ENCODE results near the gene ZNF668. TPM values are rescaled to one million over a fixed set of nuclear protein-coding genes. Genes with fewer than 3 reads are reported as not detected.
"Not testable (repeated sequence)": the region's sequence is repeated elsewhere in the genome, so short reads cannot be mapped to it uniquely, and the experiment has no call there.

ZNF668 gene
- total RNA-seq, 2 experiments from 2014 or later: 16.2 to 18.8 TPM

- H3K27me3 Mint-ChIP-seq: no peaks in the 10 kb centered on the region
- DNase-seq (peak; percentile 73), ATAC-seq (peak; percentile 68)
- H3K4me3 Mint-ChIP-seq: peak overlapping the region; percentile 81
- peaks cover 34% of the 10 kb centered on the region for H3K4me1 Mint-ChIP-seq (ENCODE audit: low read depth)
- intact Hi-C loops (cut with micrococcal nuclease): no loop called here
- TF ChIP-seq CTCF (IDR thresholded peaks at IDR 0.05): no peak
- CTCF ChIA-PET: interaction anchor here (1.0 to 1.9 kb wide), 3 partner anchors 33 to 37 kb away, joined by 3 to 9 read pairs (median 5); partner anchors contain the start of genes ZNF646 and ZNF668
- POLR2A ChIA-PET: interaction anchor here (0.9 to 2.8 kb wide), 6 partner anchors 10 to 72 kb away, joined by 3 to 15 read pairs (median 5); partner anchors contain the start of genes FUS, KAT8 and VKORC1
- H3K36me3 Mint-ChIP-seq (ENCODE audit: low read depth): peaks cover 15% of the 10 kb centered on the region
- no peaks in the 10 kb centered on the region for H3K9me3 Mint-ChIP-seq
- peak overlapping the region; percentile 90 for H3K27ac Mint-ChIP-seq
Measured at GRCh38 chr16:31107465-31107867, 33.4 kb upstream of the ZNF668 start.

GRCh38 chr16:31106509-31107464, 32.7 kb upstream of the ZNF668 start:
- Mint-ChIP-seq H3K27me3 (no peaks in the 10 kb centered on the region), H3K4me3 (peak overlapping the region; percentile 81), H3K36me3 (ENCODE audit: low read depth) (peaks cover 14% of the 10 kb centered on the region), H3K9me3 (no peaks in the 10 kb centered on the region), H3K4me1 (ENCODE audit: low read depth) (peaks cover 34% of the 10 kb centered on the region), H3K27ac (peak overlapping the region; percentile 90)
- TF ChIP-seq CTCF (IDR thresholded peaks at IDR 0.05): no peak
- intact Hi-C loops (cut with micrococcal nuclease): no loop called here
- ChIA-PET CTCF (interaction anchor here (1.0 to 1.9 kb wide), 3 partner anchors 33 to 37 kb away, joined by 3 to 9 read pairs (median 5); partner anchors contain the start of genes ZNF646 and ZNF668), POLR2A (interaction anchor here (1.6 to 2.8 kb wide), 4 partner anchors 10 to 73 kb away, joined by 3 to 15 read pairs (median 6); partner anchors contain the start of genes FUS, KAT8 and VKORC1)
- ATAC-seq (no peak), DNase-seq (no peak)

GRCh38 chr16:31105677-31106213, 31.7 kb upstream of the ZNF668 start:
- H3K36me3 Mint-ChIP-seq (ENCODE audit: low read depth): peaks cover 13% of the 10 kb centered on the region
- peak; percentile 91 for TF ChIP-seq CTCF (IDR thresholded peaks at IDR 0.05)
- ChIA-PET POLR2A (no interaction called here), CTCF (no interaction called here)
- ATAC-seq (peak; percentile 79), DNase-seq (peak; percentile 94)
- peak overlapping the region; percentile 47 for H3K4me3 Mint-ChIP-seq
- H3K9me3 Mint-ChIP-seq: no peaks in the 10 kb centered on the region
- no peaks in the 10 kb centered on the region for H3K27me3 Mint-ChIP-seq
- intact Hi-C loops (cut with micrococcal nuclease): no loop called here
- peaks cover 33% of the 10 kb centered on the region for H3K4me1 Mint-ChIP-seq (ENCODE audit: low read depth)
- peak overlapping the region; percentile 60 for H3K27ac Mint-ChIP-seq

GRCh38 chr16:31100876-31101641, 27.0 kb upstream of the ZNF668 start:
- DNase-seq; H3K27me3 Mint-ChIP-seq; H3K36me3 Mint-ChIP-seq (ENCODE audit: low read depth); H3K4me3 Mint-ChIP-seq; intact Hi-C loops (cut with micrococcal nuclease); H3K27ac Mint-ChIP-seq; H3K9me3 Mint-ChIP-seq; H3K4me1 Mint-ChIP-seq (ENCODE audit: low read depth); ATAC-seq: not testable (repeated sequence)
- POLR2A ChIA-PET: interaction anchor here (0.5 to 0.8 kb wide), 2 partner anchors 27 to 683 kb away, joined by 3 read pairs; partner anchors contain the start of gene ZNF646
- CTCF ChIA-PET: interaction anchor here (2.8 kb wide), 1 partner anchor 41 kb away, joined by 11 read pairs; no protein-coding TSS in a partner anchor
